Measurements from ENCODE around the gene SLC35E4.
A peak's percentile ranks its signal among the peaks of the same experiment; 100 is the strongest.
"Not testable (repeated sequence)": the region's sequence is repeated elsewhere in the genome, so short reads cannot be mapped to it uniquely, and the experiment has no call there.

The SLC35E4 gene

GRCh38 chr22:30652852-30653251, 17.3 kb downstream of the SLC35E4 start:
- DNase-seq, result no peak

GRCh38 chr22:30654361-30654760, 18.8 kb downstream of the SLC35E4 start:
- no peak for DNase-seq

- DNase-seq, result no peak
Measured at GRCh38 chr22:30655532-30655931, 20.0 kb downstream of the SLC35E4 start.

- DNase-seq, result no peak
Measured at GRCh38 chr22:30662040-30662439, 26.5 kb downstream of the SLC35E4 start.

GRCh38 chr22:30664798-30665197, 29.2 kb downstream of the SLC35E4 start:
- no peak for DNase-seq

- DNase-seq, result no peak
Measured at GRCh38 chr22:30665266-30665665, 29.7 kb downstream of the SLC35E4 start.

GRCh38 chr22:30665786-30666185, 30.2 kb downstream of the SLC35E4 start:
- DNase-seq, result no peak

- DNase-seq, result no peak
Measured at GRCh38 chr22:30667107-30667493, 31.5 kb downstream of the SLC35E4 start.

- DNase-seq, result peak; percentile 98
Measured at GRCh38 chr22:30667494-30668385, 32.2 kb downstream of the SLC35E4 start, which contains the start of gene DUSP18. Gene DUSP18, minus strand, starts transcription at chr22:30667875. Its CDS starts 3,872 bp downstream, at chr22:30664003.

- no peak for DNase-seq
Measured at GRCh38 chr22:30668386-30668710, 32.8 kb downstream of the SLC35E4 start.

GRCh38 chr22:30671071-30671470, 35.5 kb downstream of the SLC35E4 start:
- no peak for DNase-seq

- no peak for DNase-seq
Measured at GRCh38 chr22:30673136-30673535, 37.6 kb downstream of the SLC35E4 start.

GRCh38 chr22:30674482-30674881, 38.9 kb downstream of the SLC35E4 start:
- DNase-seq, result no peak

- DNase-seq, result no peak
Measured at GRCh38 chr22:30675436-30675835, 39.9 kb downstream of the SLC35E4 start.

- not testable (repeated sequence) for DNase-seq
Measured at GRCh38 chr22:30676565-30676964, 41.0 kb downstream of the SLC35E4 start.

GRCh38 chr22:30679895-30680690, 44.5 kb downstream of the SLC35E4 start:
- DNase-seq, result not testable (repeated sequence)

- no peak for DNase-seq
Measured at GRCh38 chr22:30680991-30681770, 45.6 kb downstream of the SLC35E4 start.

- no peak for DNase-seq
Measured at GRCh38 chr22:30681831-30682230, 46.2 kb downstream of the SLC35E4 start.

- no peak for DNase-seq
Measured at GRCh38 chr22:30685178-30685577, 49.6 kb downstream of the SLC35E4 start.

GRCh38 chr22:30687358-30687757, 51.8 kb downstream of the SLC35E4 start:
- DNase-seq, result no peak

- no peak for DNase-seq
Measured at GRCh38 chr22:30689622-30690021, 54.0 kb downstream of the SLC35E4 start.

- no peak for DNase-seq
Measured at GRCh38 chr22:30691204-30691603, 55.6 kb downstream of the SLC35E4 start.

- DNase-seq, result peak; percentile 85
Measured at GRCh38 chr22:30694171-30694639, 58.6 kb downstream of the SLC35E4 start.
